K562 (cell line): ENCODE measurements around the gene ZNF516. TPM values are rescaled to one million over a fixed set of nuclear protein-coding genes. Genes with fewer than 3 reads are reported as not detected.

Source experiments
- ATAC-seq: fragments of 200-7000 bp; cut with Tn5 transposase; 3 replicates; pipeline ENCODE4 v1.9.1; 2020; ENCODE audit warnings: moderate library complexity
- BruUV-seq: library from RNA; stranded (reverse); fragments of 400-500 nt; replicated peaks from 2 replicates; lab custom pipeline; 2021; lab: Mats Ljungman, UMichigan
- CTCF ChIA-PET: fragments of 300-600 bp; formaldehyde crosslinking; extraction: SDS; loops from one replicate; lab custom pipeline; 2021; ENCODE audit warnings: low intra/inter-chr PET ratio; lab: Yijun Ruan, JAX
- POLR2A ChIA-PET: fragments of 300-600, 350-650 bp; sonication (Branson Sonifier 250); formaldehyde crosslinking; extraction: SDS; loops from one replicate; lab custom pipeline; 2021; ENCODE audit warnings: antibody characterized with exemption, inconsistent platforms; lab: Yijun Ruan, JAX
- DNase-seq, 4 experiments: peaks; one replicate each; pipeline versions ENCODE4 v3.0.0 to v3.0.0-alpha.2; 2011 to 2018; ENCODE audit warnings: low spot score in 3 of 4, mixed read lengths in 3 of 4; ENCODE audit errors: extremely low read depth in 1 of 4
- FAIRE-seq: peaks from 2 replicates; lab custom pipeline; 2011; peaks lifted over from hg19 to GRCh38; lab: Jason Lieb, UNC
- H2AFZ ChIP-seq: 2 replicates; pipeline ENCODE4 v1.6.0; 2011; ENCODE audit warnings: low read depth, low read length, control low read depth, inconsistent platforms
- H3K27ac ChIP-seq: fragments of 200-600 bp; 3 replicates; pipeline ENCODE4 v1.8.0; 2011; ENCODE audit warnings: low read depth, mild to moderate bottlenecking, control low read depth, inconsistent platforms, low read length, moderate library complexity, mixed read lengths; ENCODE audit errors: extremely low read depth
- H3K27me3 ChIP-seq, 2 experiments: fragments of 300-600 bp in 1 of 2; 2 replicates in 1 of 2; 3 replicates in 1 of 2; pipeline versions ENCODE4 v1.6.0 to v1.8.0; 2011; ENCODE audit warnings: inconsistent platforms in 2 of 2, low read length in 2 of 2, mild to moderate bottlenecking in 1 of 2, mixed read lengths in 1 of 2, moderate library complexity in 1 of 2; ENCODE audit not compliant: control insufficient read depth in 2 of 2, insufficient read depth in 2 of 2
- H3K36me3 ChIP-seq: fragments of 300-600 bp; 3 replicates; pipeline ENCODE4 v1.8.0; 2011; ENCODE audit warnings: mild to moderate bottlenecking, low read length, inconsistent platforms; ENCODE audit not compliant: control insufficient read depth, insufficient read depth
- H3K4me1 ChIP-seq, 2 experiments: fragments of 200-600 bp in 1 of 2; replicated peaks in 1 of 2; 2 replicates in 1 of 2; 3 replicates in 1 of 2; pipeline versions ENCODE4 v1.5.1 to v1.8.0; 2011; ENCODE audit warnings: inconsistent platforms in 2 of 2, low read length in 2 of 2, mild to moderate bottlenecking in 1 of 2, mixed read lengths in 1 of 2, moderate library complexity in 1 of 2; ENCODE audit not compliant: control insufficient read depth in 2 of 2, insufficient read depth in 2 of 2
- H3K4me2 ChIP-seq: 2 replicates; pipeline ENCODE4 v1.6.1; 2011; ENCODE audit warnings: low read length, control low read depth, inconsistent platforms, mixed read lengths; ENCODE audit not compliant: insufficient read depth
- H3K4me3 ChIP-seq: fragments of 200-600 bp; sonication (generic), shearing (Covaris generic); 2 replicates; pipeline ENCODE4 v1.5.1; 2016; ENCODE audit warnings: control low read depth, inconsistent platforms
- H3K79me2 ChIP-seq: fragments of 200-600 bp; 3 replicates; pipeline ENCODE4 v1.8.0; 2011; ENCODE audit warnings: low read length, inconsistent platforms; ENCODE audit not compliant: control insufficient read depth, insufficient read depth
- H3K9ac ChIP-seq, 2 experiments: 2 replicates each; pipeline versions ENCODE4 v1.6.0 to v1.6.1; 2011; ENCODE audit warnings: low read depth in 2 of 2, low read length in 2 of 2, control low read depth in 1 of 2, inconsistent platforms in 1 of 2, mild to moderate bottlenecking in 1 of 2, mixed read lengths in 1 of 2; ENCODE audit not compliant: insufficient read depth in 1 of 2
- H3K9me1 ChIP-seq: one replicate; pipeline ENCODE4 v1.6.0; 2011; ENCODE audit warnings: inconsistent platforms, mild to moderate bottlenecking, low read length, moderate library complexity; ENCODE audit not compliant: control insufficient read depth, insufficient read depth
- H3K9me3 ChIP-seq: replicated peaks from 2 replicates; pipeline ENCODE4 v1.5.1; 2011; ENCODE audit warnings: low read depth, low read length, inconsistent platforms; ENCODE audit not compliant: control insufficient read depth, insufficient read depth
- H4K20me1 ChIP-seq: replicated peaks from 2 replicates; pipeline ENCODE4 v1.6.1; 2011; ENCODE audit warnings: low read length, inconsistent platforms, mixed read lengths; ENCODE audit not compliant: control insufficient read depth, insufficient read depth
- EZH2 ChIP-seq: IDR thresholded peaks from 2 replicates; pipeline ENCODE4 v1.6.1; 2012; ENCODE audit warnings: low read depth, mild to moderate bottlenecking, inconsistent platforms, low read length, borderline replicate concordance
- FOSL1 ChIP-seq: fragments of 200-800 bp; sonication (Bioruptor generic); conservative IDR thresholded peaks from 2 replicates; pipeline ENCODE4 v1.6.1; 2016; ENCODE audit warnings: missing genetic modification characterization, missing compliant biosample characterization
- HNRNPLL ChIP-seq: fragments of 200-400 bp; formaldehyde crosslinking; IDR thresholded peaks from 2 replicates; pipeline ENCODE4 v1.6.1; 2017; ENCODE audit warnings: low read length, low read depth, mild to moderate bottlenecking; ENCODE audit not compliant: poor library complexity, severe bottlenecking
- IRF2 ChIP-seq: sonication (generic); formaldehyde crosslinking; IDR thresholded peaks from 2 replicates; pipeline ENCODE4 v1.8.1; 2022; ENCODE audit warnings: mild to moderate bottlenecking, missing genetic modification reagents
- MAZ ChIP-seq, 2 experiments: fragments of 450-650 bp in 1 of 2; sonication (generic) in 1 of 2; formaldehyde crosslinking; IDR thresholded peaks in 1 of 2; conservative IDR thresholded peaks in 1 of 2; 2 replicates each; pipeline versions ENCODE4 v1.4.0 to v1.5.0; 2020; ENCODE audit warnings: mild to moderate bottlenecking in 1 of 2, missing genetic modification reagents in 1 of 2
- PHF21A ChIP-seq: fragments of 450-650 bp; IDR thresholded peaks from 2 replicates; pipeline ENCODE4 v1.6.1; 2017; ENCODE audit warnings: low read depth, borderline replicate concordance
- YY1 ChIP-seq, 3 experiments: IDR thresholded peaks; 2 replicates each; pipeline ENCODE4 v1.6.1; 2011; ENCODE audit warnings: low read length in 2 of 3, mild to moderate bottlenecking in 2 of 3, moderate library complexity in 2 of 3, borderline replicate concordance in 1 of 3, control low read depth in 1 of 3, low read depth in 1 of 3; ENCODE audit not compliant: insufficient read depth in 3 of 3, insufficient replicate concordance in 2 of 3, control insufficient read depth in 1 of 3, insufficient read length in 1 of 3; ENCODE audit errors: extremely low read depth in 1 of 3
- ZNF143 ChIP-seq: sonication (generic); formaldehyde crosslinking; IDR thresholded peaks from 2 replicates; pipeline ENCODE4 v1.9.0; 2022; ENCODE audit warnings: mild to moderate bottlenecking, missing genetic modification reagents
- ZNF311 ChIP-seq: fragments of 250-450 bp; sonication (Bioruptor Pico); IDR thresholded peaks from 2 replicates; pipeline ENCODE4 v1.4.0; 2020; ENCODE audit warnings: mild to moderate bottlenecking, moderate library complexity
- ZNF395 ChIP-seq: fragments of 200-800 bp; sonication (Bioruptor generic); IDR thresholded peaks from 2 replicates; pipeline ENCODE4 v1.6.1; 2017; ENCODE audit warnings: missing genetic modification characterization, missing compliant biosample characterization
- WGBS: fragments of 100-300 bp; shearing (Covaris generic); methylation state at CpG from one replicate; pipeline ENCODE4 v1.1.6; 2016; ENCODE audit warnings: low coverage, mixed read lengths; ENCODE audit not compliant: insufficient coverage; ENCODE audit errors: missing lambda C conversion rate; 5-methylcytosine and 5-hydroxymethylcytosine counted together
- in situ Hi-C: fragments of 300-500 bp; cut with MboI; formaldehyde crosslinking; loops from 4 replicates; pipeline ENCODE4 v1.15.0; 2018; ENCODE audit warnings: inconsistent platforms, mixed read lengths
- intact Hi-C: fragments of 100-400 bp; cut with micrococcal nuclease; formaldehyde crosslinking; loops from 2 replicates; pipeline ENCODE4 v1.14.2; 2022
- polyA plus RNA-seq, 8 experiments: library from polyadenylated mRNA; depleted of rRNA in 4 of 8; stranded (reverse) in 5 of 8; unstranded in 3 of 8; fragments of >200 nt; fragmentation: Nextera tagmentation in 2 of 8; fragmentation: Illumina TruSeq in 1 of 8; extraction: Ambion mirVana in 2 of 8; extraction: Trizol in 1 of 8; gene quantifications; 2 replicates each; pipeline versions ENCODE4 v1.2.1 to v1.2.3, GENCODE V29; 2011 to 2014; ENCODE audit warnings: inconsistent platforms in 1 of 8, missing spikeins in 1 of 8
- total RNA-seq, 7 experiments: library from RNA; depleted of rRNA in 6 of 7; stranded (reverse); fragments of >200 nt in 6 of 7; fragmentation: Illumina TruSeq in 2 of 7; extraction: Trizol in 2 of 7; gene quantifications; 2 replicates each; pipeline versions ENCODE4 v1.2.1 to v1.2.3, GENCODE V29; 2011 to 2021; ENCODE audit warnings: low replicate concordance in 1 of 7
- TF ChIP-seq, protein P1 (sequence below): fragments of 450-650 bp; IDR thresholded peaks from 2 replicates; pipeline ENCODE4 v1.6.1; 2016; ENCODE audit warnings: antibody characterized with exemption
- TF ChIP-seq, protein P2 (sequence below): sonication (generic); formaldehyde crosslinking; IDR thresholded peaks from 2 replicates; pipeline ENCODE4 v1.9.0; 2022; ENCODE audit warnings: mild to moderate bottlenecking, missing genetic modification reagents
- TF ChIP-seq, protein P3 (sequence below), 2 experiments: fragments of 450-650 bp; IDR thresholded peaks; 2 replicates each; pipeline ENCODE4 v1.6.1; 2018; ENCODE audit warnings: mild to moderate bottlenecking in 2 of 2, low read depth in 1 of 2; ENCODE audit not compliant: partially characterized antibody in 2 of 2

ZNF516 gene
- total and polyA plus RNA-seq, 9 of the 15 experiments (the other 6 are each of a cell fraction or from before 2014, with no cell fraction given) = 0.04 to 0.20 (median 0.08) TPM; not detected in 3

GRCh38 chr18:76490033-76490432, 5.0 kb downstream of the ZNF516 start (continued):
- TF ChIP-seq, protein P1, sequence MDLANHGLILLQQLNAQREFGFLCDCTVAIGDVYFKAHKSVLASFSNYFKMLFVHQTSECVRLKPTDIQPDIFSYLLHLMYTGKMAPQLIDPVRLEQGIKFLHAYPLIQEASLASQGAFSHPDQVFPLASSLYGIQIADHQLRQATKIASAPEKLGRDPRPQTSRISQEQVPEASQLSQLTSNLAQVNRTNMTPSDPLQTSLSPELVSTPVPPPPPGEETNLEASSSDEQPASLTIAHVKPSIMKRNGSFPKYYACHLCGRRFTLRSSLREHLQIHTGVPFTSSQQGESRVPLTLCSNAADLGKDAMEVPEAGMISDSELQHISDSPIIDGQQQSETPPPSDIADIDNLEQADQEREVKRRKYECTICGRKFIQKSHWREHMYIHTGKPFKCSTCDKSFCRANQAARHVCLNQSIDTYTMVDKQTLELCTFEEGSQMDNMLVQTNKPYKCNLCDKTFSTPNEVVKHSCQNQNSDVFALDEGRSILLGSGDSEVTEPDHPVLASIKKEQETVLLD = no peak
- no peak for TF ChIP-seq MAZ (CRISPR knock-in tag; conservative IDR thresholded peaks at IDR 0.05 in 1 of 2, IDR thresholded peaks at IDR 0.05 in 1 of 2)
- no peak for TF ChIP-seq IRF2 (CRISPR knock-in tag)
- TF ChIP-seq EZH2 = no peak
- TF ChIP-seq ZNF311 (CRISPR knock-in tag) = no peak

DNA sequence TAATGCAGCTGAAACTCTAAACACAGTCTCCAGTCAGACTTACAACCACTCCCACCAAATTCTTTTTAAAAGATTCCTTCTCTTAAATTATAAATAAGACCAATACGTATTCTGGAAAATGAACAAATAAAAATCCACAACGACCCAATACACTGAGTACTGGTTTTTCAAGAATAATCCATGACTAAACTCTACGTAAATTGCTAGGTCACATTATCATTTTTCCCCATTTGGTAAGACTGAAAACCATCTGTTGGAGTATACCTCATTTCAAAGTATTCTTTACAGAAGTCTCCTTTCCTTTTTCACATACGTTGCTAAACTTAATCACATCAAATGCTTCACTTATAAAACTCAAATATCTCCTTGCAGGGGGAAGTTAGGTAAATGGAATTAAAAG, 6.0 kb downstream of the ZNF516 start:
- Histone ChIP-seq H3K9me1 (no peaks in the 10 kb centered on the region), H3K79me2 (no peaks in the 10 kb centered on the region), H3K36me3 (no peaks in the 10 kb centered on the region), H3K27me3 (peaks cover 5 to 6% of the 10 kb centered on the region in 2 experiments; a peak in 4 of 5 replicates), H2AFZ (no peak overlapping the region), H3K4me3 (no peak overlapping the region), H3K9ac (no peak overlapping the region), H3K4me1 (peaks cover 2 to 18% of the 10 kb centered on the region in 2 experiments; a peak in 2 of 5 replicates), H3K4me2 (no peak overlapping the region), H4K20me1 (no peaks in the 10 kb centered on the region), H3K9me3 (no peaks in the 10 kb centered on the region), H3K27ac (no peak overlapping the region)
- in situ Hi-C loops = no loop called here
- BruUV-seq = no TSS peak
- intact Hi-C loops = no loop called here
- DNase-seq (no peak), ATAC-seq (no peak), FAIRE-seq (no peak)
- 0% methylated on average over 4 of the region's 4 CpGs for whole genome bisulfite sequencing
- ChIA-PET CTCF (no interaction called here), POLR2A (no interaction called here)
- TF ChIP-seq PHF21A (no peak), FOSL1 (tag) (no peak), ZNF395 (CRISPR knock-in tag) (no peak), YY1 (IDR thresholded peaks at IDR 0.05; ENCODE audit: borderline replicate concordance in 1 of 3, control insufficient read depth in 1 of 3, extremely low read depth in 1 of 3, insufficient read depth in 3 of 3, insufficient read length in 1 of 3, insufficient replicate concordance in 2 of 3, low read depth in 1 of 3, low read length in 2 of 3) (no peak), HNRNPLL (no peak), ZNF143 (no peak)
- TF ChIP-seq, protein P2, sequence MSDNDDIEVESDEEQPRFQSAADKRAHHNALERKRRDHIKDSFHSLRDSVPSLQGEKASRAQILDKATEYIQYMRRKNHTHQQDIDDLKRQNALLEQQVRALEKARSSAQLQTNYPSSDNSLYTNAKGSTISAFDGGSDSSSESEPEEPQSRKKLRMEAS (CRISPR knock-in tag) = no peak
- TF ChIP-seq, protein P3, sequence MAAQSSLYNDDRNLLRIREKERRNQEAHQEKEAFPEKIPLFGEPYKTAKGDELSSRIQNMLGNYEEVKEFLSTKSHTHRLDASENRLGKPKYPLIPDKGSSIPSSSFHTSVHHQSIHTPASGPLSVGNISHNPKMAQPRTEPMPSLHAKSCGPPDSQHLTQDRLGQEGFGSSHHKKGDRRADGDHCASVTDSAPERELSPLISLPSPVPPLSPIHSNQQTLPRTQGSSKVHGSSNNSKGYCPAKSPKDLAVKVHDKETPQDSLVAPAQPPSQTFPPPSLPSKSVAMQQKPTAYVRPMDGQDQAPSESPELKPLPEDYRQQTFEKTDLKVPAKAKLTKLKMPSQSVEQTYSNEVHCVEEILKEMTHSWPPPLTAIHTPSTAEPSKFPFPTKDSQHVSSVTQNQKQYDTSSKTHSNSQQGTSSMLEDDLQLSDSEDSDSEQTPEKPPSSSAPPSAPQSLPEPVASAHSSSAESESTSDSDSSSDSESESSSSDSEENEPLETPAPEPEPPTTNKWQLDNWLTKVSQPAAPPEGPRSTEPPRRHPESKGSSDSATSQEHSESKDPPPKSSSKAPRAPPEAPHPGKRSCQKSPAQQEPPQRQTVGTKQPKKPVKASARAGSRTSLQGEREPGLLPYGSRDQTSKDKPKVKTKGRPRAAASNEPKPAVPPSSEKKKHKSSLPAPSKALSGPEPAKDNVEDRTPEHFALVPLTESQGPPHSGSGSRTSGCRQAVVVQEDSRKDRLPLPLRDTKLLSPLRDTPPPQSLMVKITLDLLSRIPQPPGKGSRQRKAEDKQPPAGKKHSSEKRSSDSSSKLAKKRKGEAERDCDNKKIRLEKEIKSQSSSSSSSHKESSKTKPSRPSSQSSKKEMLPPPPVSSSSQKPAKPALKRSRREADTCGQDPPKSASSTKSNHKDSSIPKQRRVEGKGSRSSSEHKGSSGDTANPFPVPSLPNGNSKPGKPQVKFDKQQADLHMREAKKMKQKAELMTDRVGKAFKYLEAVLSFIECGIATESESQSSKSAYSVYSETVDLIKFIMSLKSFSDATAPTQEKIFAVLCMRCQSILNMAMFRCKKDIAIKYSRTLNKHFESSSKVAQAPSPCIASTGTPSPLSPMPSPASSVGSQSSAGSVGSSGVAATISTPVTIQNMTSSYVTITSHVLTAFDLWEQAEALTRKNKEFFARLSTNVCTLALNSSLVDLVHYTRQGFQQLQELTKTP (IDR thresholded peaks at IDR 0.05; ENCODE audit: low read depth in 1 of 2, partially characterized antibody in 2 of 2) = no peak
